GM18520 (cell line): ENCODE results near the gene CEACAM4.
"Not testable (repeated sequence)": the region's sequence is repeated elsewhere in the genome, so short reads cannot be mapped to it uniquely, and the experiment has no call there.

Experiments
- ATAC-seq: cut with Tn5 transposase; IDR thresholded peaks from one replicate; pipeline ENCODE4 v1.9.1; 2021; ENCODE audit not compliant: unreplicated experiment

The CEACAM4 gene

GRCh38 chr19:41626877-41627276 is at the start of gene CEACAM4:
Gene CEACAM4, minus strand, starts transcription at chr19:41627074. Its CDS starts 111 bp downstream, at chr19:41626963.
- ATAC-seq = no peak

- no peak for ATAC-seq
Observed at GRCh38 chr19:41671486-41671885, 44.6 kb upstream of the CEACAM4 start.

DNA sequence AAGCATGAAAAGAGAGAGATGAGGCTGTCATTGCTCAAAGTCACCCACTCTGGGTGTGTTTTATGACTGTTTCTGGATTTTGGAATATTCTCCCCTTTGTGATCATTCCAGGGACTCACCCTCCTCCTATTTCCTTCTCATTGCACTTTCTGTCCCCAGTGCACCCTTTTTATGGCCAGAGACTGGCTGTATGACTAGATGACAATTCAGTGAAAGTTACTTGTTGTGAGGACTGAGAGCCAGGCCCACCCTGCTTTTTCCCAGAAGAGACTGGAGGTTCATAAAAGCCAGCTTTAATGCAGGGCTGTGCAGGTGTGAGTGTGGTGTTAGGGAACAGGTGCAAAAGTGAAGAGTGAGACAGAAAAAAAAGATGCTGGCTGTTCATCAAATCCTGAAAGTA is 43.9 kb upstream of the CEACAM4 start:
- no peak for ATAC-seq

DNA sequence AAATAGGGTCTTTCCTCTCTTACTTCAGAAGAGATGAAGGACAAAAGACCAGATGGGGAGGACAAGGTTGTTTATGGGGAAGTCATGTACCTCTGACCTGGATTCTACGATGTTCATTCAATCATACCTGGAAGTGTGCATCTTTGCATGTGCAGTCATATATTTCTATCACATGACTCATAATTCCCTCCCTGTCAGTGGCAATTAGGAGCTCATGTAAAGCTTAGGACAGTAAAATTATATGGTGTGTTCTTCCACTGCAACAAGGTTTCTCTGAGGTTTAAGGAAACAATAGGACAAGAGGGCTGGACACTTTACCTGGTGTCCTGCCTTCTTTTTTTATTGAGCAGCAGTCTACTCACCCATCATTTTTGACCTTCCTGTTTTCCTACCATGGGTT is 41.4 kb upstream of the CEACAM4 start:
- ATAC-seq = no peak

DNA sequence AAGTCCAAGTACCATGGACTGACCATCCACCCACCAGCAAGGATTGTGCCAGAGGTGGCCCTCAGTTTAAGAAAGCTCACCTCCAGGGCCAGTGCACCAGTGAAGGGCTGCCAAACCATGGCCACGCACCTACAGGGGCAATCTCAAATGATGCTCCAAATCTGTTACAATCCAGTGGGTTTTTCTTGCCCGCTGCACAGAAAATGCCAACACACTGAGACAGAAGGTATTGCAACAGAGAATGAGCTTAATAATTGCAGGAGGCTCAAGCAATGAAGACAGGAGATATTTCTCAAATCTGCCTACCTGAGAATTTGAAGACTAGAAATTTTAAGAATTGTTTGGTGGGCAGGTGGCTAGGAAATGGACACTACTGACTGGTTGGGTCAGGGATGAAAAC is 39.2 kb upstream of the CEACAM4 start:
- ATAC-seq = no peak

GRCh38 chr19:41657157-41657556 is 30.3 kb upstream of the CEACAM4 start:
- no peak for ATAC-seq

DNA sequence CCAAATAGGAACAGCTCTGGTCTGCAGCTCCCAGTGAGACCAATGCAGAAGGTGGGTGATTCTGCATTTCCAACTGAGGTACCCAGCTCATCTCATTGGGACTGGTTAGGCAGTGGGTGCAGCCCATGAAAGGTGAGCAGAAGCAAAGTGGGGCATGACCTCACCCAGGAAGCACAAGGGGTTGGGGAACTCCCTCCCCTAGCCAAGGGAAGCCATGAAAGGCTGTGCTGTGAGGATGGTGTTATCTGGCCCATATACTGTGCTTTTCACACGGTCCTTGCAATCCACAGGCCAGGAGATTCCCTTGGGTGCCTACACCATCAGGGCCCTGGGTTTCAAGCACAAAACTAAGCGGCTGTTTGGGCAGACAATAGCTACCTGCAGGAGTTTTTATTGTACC is 29.9 kb upstream of the CEACAM4 start:
- ATAC-seq = not testable (repeated sequence)

DNA sequence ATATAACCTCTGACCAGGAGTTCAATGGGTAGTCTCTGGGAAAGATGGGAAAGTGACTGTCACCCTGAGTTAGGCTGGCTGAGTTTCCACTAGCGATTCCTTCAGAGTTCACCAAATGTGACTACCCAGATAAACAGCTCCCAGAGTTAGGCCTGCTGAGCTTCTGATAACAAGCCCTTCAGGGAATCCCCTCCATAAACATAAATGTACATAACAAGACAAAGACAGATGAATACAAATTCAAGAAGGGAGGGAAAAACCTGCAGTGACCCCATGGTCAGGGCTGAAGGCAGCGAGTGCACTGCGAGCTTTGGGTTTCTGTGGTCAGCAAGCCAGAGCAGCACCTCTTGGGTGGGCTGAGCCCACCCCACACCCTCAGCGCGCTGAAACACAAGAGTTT is 25.4 kb upstream of the CEACAM4 start:
- ATAC-seq = no peak

DNA sequence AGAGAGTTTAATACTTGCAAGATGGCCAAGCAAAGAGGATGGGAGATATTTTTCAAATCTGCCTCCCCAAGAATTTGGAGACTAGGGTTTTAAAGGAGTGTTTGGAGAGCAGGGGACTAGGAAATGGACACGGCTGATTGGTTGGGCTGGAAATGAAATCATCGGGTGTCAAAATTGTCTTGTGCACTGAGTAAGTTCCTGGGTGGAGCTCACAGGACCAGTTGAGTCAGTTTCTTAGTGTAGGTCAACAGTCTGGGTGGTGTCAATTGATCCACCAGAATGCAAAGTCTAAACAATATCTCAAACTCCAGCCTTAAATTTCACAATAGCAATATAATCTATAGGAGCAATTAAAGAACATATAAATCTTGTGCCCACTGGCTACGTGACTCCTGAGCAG is 23.0 kb upstream of the CEACAM4 start:
- no peak for ATAC-seq

GRCh38 chr19:41646589-41647204 is 19.8 kb upstream of the CEACAM4 start:
- ATAC-seq = no peak

GRCh38 chr19:41641879-41642485 is 15.1 kb upstream of the CEACAM4 start:
- ATAC-seq = no peak

- ATAC-seq = no peak
Observed at GRCh38 chr19:41638641-41639081, 11.8 kb upstream of the CEACAM4 start.

DNA sequence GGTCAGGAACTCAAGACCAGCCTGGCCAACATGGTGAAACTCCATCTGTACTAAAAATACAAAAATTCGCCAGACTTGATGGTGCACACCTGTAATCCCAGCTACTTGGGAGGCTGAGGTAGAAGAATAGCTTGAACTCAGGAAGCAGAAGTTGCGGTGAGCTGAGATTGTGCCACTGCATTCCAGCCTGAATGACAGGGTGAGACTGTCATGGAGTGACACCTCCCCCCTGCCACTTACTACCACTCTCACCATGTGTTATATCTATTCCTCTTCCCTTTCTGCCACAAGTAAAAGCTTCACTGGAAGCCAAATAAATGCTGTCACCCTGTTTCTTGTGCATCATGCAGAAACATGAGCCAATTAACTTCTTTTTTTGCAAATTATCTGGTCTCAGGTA is 10.6 kb upstream of the CEACAM4 start:
- ATAC-seq = no peak

DNA sequence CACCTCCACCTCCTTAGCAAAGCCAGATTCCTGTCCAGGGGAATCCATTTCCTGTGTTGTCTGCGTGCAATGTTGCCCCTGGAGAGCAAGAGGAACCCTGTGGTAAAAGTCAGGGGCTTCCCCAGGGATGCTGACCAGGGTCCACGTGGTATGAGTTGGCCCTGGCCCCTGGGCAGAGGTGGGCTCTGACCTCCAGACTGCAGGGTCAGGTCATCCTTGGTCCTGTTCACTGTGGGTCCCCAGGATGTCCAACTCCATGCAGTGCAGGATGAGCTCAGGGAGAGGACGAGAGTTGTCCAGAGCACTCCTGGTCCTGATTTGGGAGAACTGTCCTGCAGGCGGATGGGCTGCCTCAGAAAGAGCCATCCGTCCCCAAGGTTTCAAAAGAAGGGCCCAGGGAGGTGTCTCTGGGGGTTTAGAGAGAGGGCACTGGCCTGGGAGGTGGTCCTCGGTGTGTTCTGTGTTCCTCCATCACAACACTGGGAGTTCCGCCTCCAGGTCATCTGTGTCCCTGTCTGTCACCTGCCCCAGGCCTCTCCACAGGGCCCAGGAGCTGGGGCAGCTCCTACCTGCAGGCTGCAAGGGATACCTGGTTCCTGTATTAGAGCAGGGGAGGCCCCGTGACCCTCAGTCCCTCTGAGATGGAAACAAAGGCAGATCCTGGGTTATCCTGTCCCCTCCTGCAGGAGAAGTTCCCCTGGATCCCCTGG is 1.2 kb upstream of the CEACAM4 start:
- ATAC-seq = no peak

DNA sequence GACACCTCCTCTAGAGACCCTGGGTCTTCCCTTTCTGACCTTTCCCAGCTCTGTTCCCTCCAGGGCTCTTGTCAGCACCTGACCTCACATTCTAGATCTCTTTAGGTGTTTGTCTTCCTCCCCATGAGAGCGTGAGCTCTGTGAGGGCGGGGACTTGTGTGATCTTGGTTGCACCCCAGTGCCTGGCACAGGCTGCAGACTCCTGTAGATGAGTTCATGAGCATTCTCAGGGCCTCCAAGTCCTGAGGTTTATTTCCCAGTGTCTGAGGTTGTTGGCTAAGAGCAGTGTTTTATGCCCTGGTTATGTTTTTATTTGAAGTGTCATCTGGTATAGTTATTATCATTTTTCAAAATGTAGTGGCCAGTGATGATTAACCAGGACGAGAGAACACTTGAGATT is 596 bp downstream of the CEACAM4 start:
- ATAC-seq = no peak

- ATAC-seq = no peak
Observed at GRCh38 chr19:41624937-41625336, 1.9 kb downstream of the CEACAM4 start.

GRCh38 chr19:41624515-41624914 is 2.4 kb downstream of the CEACAM4 start:
- no peak for ATAC-seq

- no peak for ATAC-seq
Observed at GRCh38 chr19:41623360-41623759, 3.5 kb downstream of the CEACAM4 start.

DNA sequence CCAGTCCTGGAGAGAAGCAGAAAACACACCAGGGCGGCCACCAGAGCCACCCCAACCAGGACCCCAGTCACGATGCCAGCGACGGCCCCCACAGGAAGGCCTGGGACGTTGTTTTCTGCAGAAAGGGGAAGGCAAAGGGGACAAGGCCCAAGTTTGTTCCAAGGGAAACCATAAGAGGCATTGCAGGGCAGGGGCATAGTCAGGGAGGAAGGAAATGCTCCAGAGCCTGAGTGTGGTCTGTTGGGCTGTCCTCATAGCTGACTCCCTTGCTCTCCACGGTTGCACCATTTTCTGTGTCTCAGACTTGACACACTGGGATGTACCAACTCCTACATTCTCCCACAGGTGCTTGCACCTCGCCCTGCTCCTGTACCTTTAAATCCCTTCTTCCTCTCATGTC is 5.2 kb downstream of the CEACAM4 start:
- no peak for ATAC-seq

DNA sequence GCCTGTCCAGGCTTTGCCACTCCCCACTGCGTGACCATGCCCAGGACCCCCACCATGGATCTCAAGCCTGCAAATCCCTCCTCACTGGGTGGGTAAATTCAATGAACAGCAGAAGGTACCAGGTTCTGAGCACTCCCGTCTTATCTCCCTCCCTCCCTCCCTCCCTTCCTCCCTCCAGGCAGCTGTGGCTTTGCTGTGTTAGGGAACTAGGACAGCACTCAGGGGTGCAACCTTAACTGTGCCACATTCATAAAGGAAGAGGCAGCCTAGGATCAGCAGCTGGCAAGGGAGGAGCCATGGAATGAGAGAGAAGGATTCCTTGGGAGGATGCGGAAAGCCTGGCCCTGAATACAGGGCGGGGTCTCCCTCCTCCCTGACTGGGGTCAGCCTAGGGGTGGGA is 5.6 kb downstream of the CEACAM4 start:
- no peak for ATAC-seq

DNA sequence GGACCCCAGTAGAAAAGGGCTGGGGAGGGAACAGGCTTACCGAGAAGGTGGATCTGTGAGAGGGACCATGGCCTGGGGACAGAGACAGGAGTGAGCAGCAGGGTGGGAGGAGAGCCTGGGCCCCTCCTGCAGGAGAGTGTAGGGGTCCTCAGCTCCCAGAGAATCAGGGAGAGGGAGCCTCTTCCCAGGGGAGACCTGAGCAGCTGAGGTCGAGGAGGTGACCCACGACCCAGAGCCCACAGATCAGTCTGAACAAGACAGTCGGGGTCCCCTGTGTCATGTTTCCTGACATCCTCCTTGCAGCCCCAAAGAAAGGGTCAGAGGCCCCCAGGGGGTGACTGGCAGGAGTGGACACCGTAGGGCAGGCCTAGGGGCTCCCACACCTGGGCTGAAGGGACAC is 6.7 kb downstream of the CEACAM4 start:
- no peak for ATAC-seq

- ATAC-seq = no peak
Observed at GRCh38 chr19:41619018-41619556, 7.8 kb downstream of the CEACAM4 start.
